ENCODE data around the gene TMEM109. TPM values are rescaled to one million over a fixed set of nuclear protein-coding genes. Genes with fewer than 3 reads are reported as not detected.
A peak's percentile ranks its signal among the peaks of the same experiment; 100 is the strongest.

Gene TMEM109
- polyA plus RNA-seq, 1 donor from 2014 or later = 1.8 TPM

DNA sequence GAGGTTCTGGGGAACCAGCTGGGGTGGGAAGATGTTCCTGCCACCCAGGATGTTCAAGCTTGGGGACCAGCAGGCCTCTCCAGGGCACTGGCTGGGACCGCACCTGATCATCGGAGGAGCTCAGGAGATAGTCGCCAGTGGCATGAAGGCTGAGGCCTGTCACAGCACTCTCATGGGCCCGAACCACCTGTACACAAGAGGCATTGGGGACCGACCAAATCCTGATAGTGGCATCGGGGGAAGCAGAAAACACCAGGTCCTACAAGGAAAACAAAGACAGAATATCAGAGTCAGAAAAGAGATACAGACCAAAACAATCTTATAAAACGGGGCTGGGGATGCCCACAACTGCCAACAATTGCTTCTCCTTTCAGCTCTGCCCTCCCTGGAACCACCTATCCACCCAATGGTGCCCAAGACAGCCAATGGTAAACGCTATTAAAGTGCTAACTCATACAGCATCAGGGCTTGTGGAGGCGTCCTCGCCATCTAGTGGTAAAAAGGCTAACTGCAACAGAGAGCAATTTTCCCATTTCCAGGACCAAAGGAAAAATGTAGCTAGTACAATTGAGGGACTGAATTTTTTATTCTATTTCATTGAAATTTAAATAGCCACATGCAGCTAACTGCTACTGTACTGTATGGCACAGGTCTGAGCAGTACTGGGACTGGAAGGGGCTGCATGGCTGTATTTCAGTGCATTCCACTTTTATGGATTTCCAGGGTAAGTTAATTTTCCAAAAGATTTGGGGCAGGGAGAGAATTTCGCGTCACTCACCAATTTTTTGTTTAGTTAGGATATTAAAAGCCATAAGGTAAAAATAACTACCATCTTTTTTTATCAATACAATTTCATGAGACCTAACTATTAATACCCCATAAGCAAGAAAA lies 14.7 kb upstream of the TMEM109 start:
- Histone ChIP-seq H2AFZ (ENCODE audit: low read depth, low read length) (no peak overlapping the region), H3K9me2 (ENCODE audit: insufficient read depth, low read length) (no peaks in the 10 kb centered on the region), H3K27ac (ENCODE audit: low read length) (no peak overlapping the region), H3K27me3 (ENCODE audit: insufficient read depth, low read depth, low read length) (no peaks in the 10 kb centered on the region), H3F3A (ENCODE audit: insufficient read depth, low read length, poor library complexity, severe bottlenecking) (no peaks in the 10 kb centered on the region), H3K79me2 (replicated peaks; ENCODE audit: insufficient read depth, low read length) (peaks cover 11% of the 10 kb centered on the region), H3K36me3 (ENCODE audit: insufficient read depth, low read length) (peaks cover 8% of the 10 kb centered on the region), H3K4me2 (ENCODE audit: low read length) (no peak overlapping the region), H3K4me3 (ENCODE audit: low read length) (no peak overlapping the region), H4K20me1 (ENCODE audit: insufficient read depth) (no peaks in the 10 kb centered on the region), H3K9me3 (ENCODE audit: low read length) (no peaks in the 10 kb centered on the region), H3K9ac (ENCODE audit: low read length) (no peak overlapping the region)
- peak; percentile 93 for TF ChIP-seq CTCF (IDR thresholded peaks at IDR 0.05; ENCODE audit: poor library complexity, severe bottlenecking)
- peak; percentile 98 for TF ChIP-seq SMC3 (conservative IDR thresholded peaks at IDR 0.05; ENCODE audit: poor library complexity)
- TF ChIP-seq EZH2 (IDR thresholded peaks at IDR 0.05; ENCODE audit: borderline replicate concordance, insufficient read depth, low read length, poor library complexity, severe bottlenecking) = no peak
- no peak for TF ChIP-seq EP300 (conservative IDR thresholded peaks at IDR 0.05; ENCODE audit: poor library complexity, severe bottlenecking)
- TF ChIP-seq TAF1 (IDR thresholded peaks at IDR 0.05; ENCODE audit: low read depth) = no peak
- no peak for TF ChIP-seq POLR2AphosphoS5 (IDR thresholded peaks at IDR 0.05)
- peak; percentile 87 for TF ChIP-seq RAD21 (conservative IDR thresholded peaks at IDR 0.05)

- no peaks in the 10 kb centered on the region for H3K9me3 ChIP-seq (ENCODE audit: low read length)
- H3K9ac ChIP-seq (ENCODE audit: low read length) = no peak overlapping the region
- H2AFZ ChIP-seq (ENCODE audit: low read depth, low read length) = no peak overlapping the region
- no peak overlapping the region for H3K4me3 ChIP-seq (ENCODE audit: low read length)
- no peaks in the 10 kb centered on the region for H3F3A ChIP-seq (ENCODE audit: insufficient read depth, low read length, poor library complexity, severe bottlenecking)
- H3K27ac ChIP-seq (ENCODE audit: low read length) = no peak overlapping the region
- no peaks in the 10 kb centered on the region for H3K9me2 ChIP-seq (ENCODE audit: insufficient read depth, low read length)
- H4K20me1 ChIP-seq (ENCODE audit: insufficient read depth) = no peaks in the 10 kb centered on the region
- no peaks in the 10 kb centered on the region for H3K27me3 ChIP-seq (ENCODE audit: insufficient read depth, low read depth, low read length)
- H3K4me2 ChIP-seq (ENCODE audit: low read length) = no peak overlapping the region
- peaks cover 8% of the 10 kb centered on the region for H3K36me3 ChIP-seq (ENCODE audit: insufficient read depth, low read length)
- H3K79me2 ChIP-seq (replicated peaks; ENCODE audit: insufficient read depth, low read length) = peaks cover 18% of the 10 kb centered on the region
- no peak for TF ChIP-seq POLR2AphosphoS5 (IDR thresholded peaks at IDR 0.05)
Observed at GRCh38 chr11:60899977-60900376, 14.0 kb upstream of the TMEM109 start.

GRCh38 chr11:60900673-60901404 lies 13.1 kb upstream of the TMEM109 start:
- no peaks in the 10 kb centered on the region for H3K9me2 ChIP-seq (ENCODE audit: insufficient read depth, low read length)
- no peak overlapping the region for H3K4me3 ChIP-seq (ENCODE audit: low read length)
- H3K36me3 ChIP-seq (ENCODE audit: insufficient read depth, low read length) = peaks cover 8% of the 10 kb centered on the region
- no peak overlapping the region for H3K4me2 ChIP-seq (ENCODE audit: low read length)
- H3K79me2 ChIP-seq (replicated peaks; ENCODE audit: insufficient read depth, low read length) = peaks cover 26% of the 10 kb centered on the region
- H3K9me3 ChIP-seq (ENCODE audit: low read length) = no peaks in the 10 kb centered on the region
- no peaks in the 10 kb centered on the region for H3K27me3 ChIP-seq (ENCODE audit: insufficient read depth, low read depth, low read length)
- H4K20me1 ChIP-seq (ENCODE audit: insufficient read depth) = no peaks in the 10 kb centered on the region
- H3F3A ChIP-seq (ENCODE audit: insufficient read depth, low read length, poor library complexity, severe bottlenecking) = no peaks in the 10 kb centered on the region
- no peak overlapping the region for H3K27ac ChIP-seq (ENCODE audit: low read length)
- H3K9ac ChIP-seq (ENCODE audit: low read length) = no peak overlapping the region
- no peak overlapping the region for H2AFZ ChIP-seq (ENCODE audit: low read depth, low read length)
- TF ChIP-seq MXI1 (conservative IDR thresholded peaks at IDR 0.05; ENCODE audit: poor library complexity, severe bottlenecking) (no peak), CTCF (IDR thresholded peaks at IDR 0.05; ENCODE audit: poor library complexity, severe bottlenecking) (no peak), SMC3 (conservative IDR thresholded peaks at IDR 0.05; ENCODE audit: poor library complexity) (no peak), RAD21 (conservative IDR thresholded peaks at IDR 0.05) (no peak), POLR2AphosphoS5 (IDR thresholded peaks at IDR 0.05) (no peak), EZH2 (IDR thresholded peaks at IDR 0.05; ENCODE audit: borderline replicate concordance, insufficient read depth, low read length, poor library complexity, severe bottlenecking) (no peak)

Data from neural cell (in vitro differentiated cells).